Vagina (tissue), 2 donors: ENCODE data around the gene PNPT1.

Source experiments
- CTCF ChIP-seq, 3 experiments: fragments of 450-650 bp in 2 of 3; fragments of 200-600 bp in 1 of 3; sonication (generic) in 1 of 3; IDR thresholded peaks; one replicate each; pipeline ENCODE4 v1.5.1; 2017 to 2019; ENCODE audit warnings: antibody characterized with exemption in 3 of 3, mild to moderate bottlenecking in 2 of 3, moderate library complexity in 2 of 3
- POLR2A ChIP-seq, 2 donors: fragments of 450-650 bp; IDR thresholded peaks; one replicate each; pipeline ENCODE4 v1.6.1; 2017; ENCODE audit warnings: antibody characterized with exemption in 2 of 2, mild to moderate bottlenecking in 2 of 2, moderate library complexity in 2 of 2

GRCh38 chr2:55732854-55733253 is 39.2 kb upstream of the PNPT1 start:
- TF ChIP-seq CTCF (IDR thresholded peaks at IDR 0.05) = no peak
- no peak for TF ChIP-seq POLR2A (IDR thresholded peaks at IDR 0.05)
